GM19043 (cell line): ENCODE data around the gene RAD51C.
"Not testable (repeated sequence)": the region's sequence is repeated elsewhere in the genome, so short reads cannot be mapped to it uniquely, and the experiment has no call there.

Experiments used
- ATAC-seq: cut with Tn5 transposase; IDR thresholded peaks from one replicate; pipeline ENCODE4 v1.9.1; 2021; ENCODE audit warnings: low read depth; ENCODE audit not compliant: unreplicated experiment

Gene RAD51C

GRCh38 chr17:58692239-58693055 lies at the start of gene RAD51C:
Gene RAD51C (plus strand): TSS chr17:58692602. CDS start chr17:58692644, 42 bp downstream.
- peak; percentile 98 for ATAC-seq

- ATAC-seq: no peak
These were observed 49.3 kb upstream of the RAD51C start for GRCh38 chr17:58643147-58643546.

GRCh38 chr17:58648236-58648635 lies 44.2 kb upstream of the RAD51C start:
- ATAC-seq: no peak

GRCh38 chr17:58657962-58658803 lies 34.2 kb upstream of the RAD51C start:
- ATAC-seq: not testable (repeated sequence)

GRCh38 chr17:58658804-58659713 lies 33.3 kb upstream of the RAD51C start:
- ATAC-seq: peak; percentile 73

- not testable (repeated sequence) for ATAC-seq
These were observed 32.7 kb upstream of the RAD51C start for GRCh38 chr17:58659714-58660084.

- ATAC-seq: no peak
These were observed 31.8 kb upstream of the RAD51C start for GRCh38 chr17:58660621-58661020.

- no peak for ATAC-seq
These were observed 30.9 kb upstream of the RAD51C start for GRCh38 chr17:58661499-58661898.

- no peak for ATAC-seq
These were observed 28.1 kb upstream of the RAD51C start for GRCh38 chr17:58664302-58664701.

- no peak for ATAC-seq
These were observed 26.2 kb upstream of the RAD51C start for GRCh38 chr17:58665946-58666857.

GRCh38 chr17:58666858-58667267 lies 25.5 kb upstream of the RAD51C start:
- no peak for ATAC-seq

- ATAC-seq: no peak
These were observed 24.3 kb upstream of the RAD51C start for GRCh38 chr17:58667934-58668597.

GRCh38 chr17:58668598-58668935 lies 23.8 kb upstream of the RAD51C start:
- ATAC-seq: no peak

- ATAC-seq: no peak
These were observed 22.5 kb upstream of the RAD51C start for GRCh38 chr17:58669853-58670252.

GRCh38 chr17:58671969-58672368 lies 20.4 kb upstream of the RAD51C start:
- no peak for ATAC-seq

GRCh38 chr17:58677194-58677880 lies 15.1 kb upstream of the RAD51C start:
- no peak for ATAC-seq

GRCh38 chr17:58678287-58678686 lies 14.1 kb upstream of the RAD51C start:
- ATAC-seq: not testable (repeated sequence)

- no peak for ATAC-seq
These were observed 13.0 kb upstream of the RAD51C start for GRCh38 chr17:58679263-58680037.
